ENCODE data around the gene MYADML2.
A peak's percentile ranks its signal among the peaks of the same experiment; 100 is the strongest.
"Not testable (repeated sequence)": the region's sequence is repeated elsewhere in the genome, so short reads cannot be mapped to it uniquely, and the experiment has no call there.

MYADML2 gene

DNA sequence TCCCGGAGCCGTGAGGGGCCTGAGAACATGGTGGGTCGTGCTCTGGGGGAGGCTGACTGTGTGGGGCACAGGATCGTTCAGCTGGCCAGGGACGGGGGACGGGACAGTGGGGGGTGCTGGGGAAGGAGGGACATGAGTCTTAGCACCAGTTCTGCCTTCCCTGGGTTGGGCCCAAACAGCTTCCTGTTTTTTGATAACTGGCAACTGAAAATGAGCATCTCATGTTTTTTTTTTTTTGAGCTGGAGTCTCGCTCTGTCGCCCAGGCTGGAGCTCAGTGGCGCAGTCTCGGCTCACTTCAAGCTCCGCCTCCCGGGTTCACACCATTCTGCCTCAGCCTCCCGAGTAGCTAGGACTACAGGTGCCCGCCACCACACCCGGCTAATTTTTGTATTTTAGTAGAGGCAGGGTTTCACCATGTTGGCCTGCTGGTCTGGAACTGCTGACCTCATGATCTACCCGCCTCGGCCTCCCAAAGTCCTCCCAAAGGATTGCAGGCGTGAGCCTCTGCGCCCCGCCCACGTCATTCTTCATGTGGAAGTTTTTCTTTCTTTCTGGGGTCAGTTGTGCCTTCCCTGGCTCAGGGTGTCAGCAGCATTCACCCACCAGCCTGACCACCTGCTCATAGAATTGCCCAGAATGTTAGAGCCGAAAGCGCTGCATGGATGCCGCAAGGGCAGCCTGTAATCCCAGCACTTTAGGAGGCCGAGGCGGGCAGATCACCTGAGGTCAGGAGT, 36.8 kb upstream of the MYADML2 start:
- Mint-ChIP-seq H3K27ac (no peak overlapping the region), H3K36me3 (ENCODE audit: low read depth) (peaks cover 10% of the 10 kb centered on the region), H3K27me3 (ENCODE audit: low read depth) (no peaks in the 10 kb centered on the region), H3K4me3 (no peak overlapping the region), H3K9me3 (no peaks in the 10 kb centered on the region), H3K4me1 (ENCODE audit: low read depth) (peaks cover 19% of the 10 kb centered on the region)

DNA sequence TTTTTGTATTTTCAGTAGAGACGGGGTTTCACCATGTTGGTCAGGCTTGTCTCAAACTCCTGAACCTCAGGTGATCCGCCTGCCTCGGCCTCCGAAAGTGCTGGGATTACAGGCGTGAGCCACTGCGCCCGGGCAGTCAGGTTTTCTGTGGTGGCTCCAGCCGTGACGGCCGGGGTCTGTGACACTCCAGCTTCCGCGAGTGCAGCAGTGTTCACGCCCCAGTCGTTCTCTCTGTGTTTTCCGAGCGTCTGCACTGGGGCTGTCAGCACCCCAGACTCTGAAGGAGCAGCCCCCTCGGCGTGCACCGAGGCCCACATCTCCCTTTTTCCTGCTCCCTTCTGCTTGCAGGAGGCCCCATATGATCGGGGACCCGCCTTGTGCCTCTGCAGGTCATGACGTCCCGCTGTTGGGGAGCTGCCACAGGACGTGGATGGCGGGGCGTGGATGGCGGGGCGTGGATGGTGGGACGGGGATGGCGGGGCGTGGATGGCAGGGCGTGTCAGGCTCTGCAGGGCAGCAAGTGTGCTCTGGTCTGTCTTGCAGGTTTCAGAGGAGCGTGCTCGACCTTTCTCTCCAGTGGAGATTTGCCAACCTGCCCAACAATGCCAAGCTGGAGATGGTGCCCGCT, 36.1 kb upstream of the MYADML2 start:
- H3K36me3 Mint-ChIP-seq (ENCODE audit: low read depth), result peaks cover 10% of the 10 kb centered on the region
- H3K9me3 Mint-ChIP-seq, result no peaks in the 10 kb centered on the region
- no peak overlapping the region for H3K27ac Mint-ChIP-seq
- H3K4me1 Mint-ChIP-seq (ENCODE audit: low read depth), result peaks cover 19% of the 10 kb centered on the region
- H3K4me3 Mint-ChIP-seq, result no peak overlapping the region
- no peaks in the 10 kb centered on the region for H3K27me3 Mint-ChIP-seq (ENCODE audit: low read depth)

DNA sequence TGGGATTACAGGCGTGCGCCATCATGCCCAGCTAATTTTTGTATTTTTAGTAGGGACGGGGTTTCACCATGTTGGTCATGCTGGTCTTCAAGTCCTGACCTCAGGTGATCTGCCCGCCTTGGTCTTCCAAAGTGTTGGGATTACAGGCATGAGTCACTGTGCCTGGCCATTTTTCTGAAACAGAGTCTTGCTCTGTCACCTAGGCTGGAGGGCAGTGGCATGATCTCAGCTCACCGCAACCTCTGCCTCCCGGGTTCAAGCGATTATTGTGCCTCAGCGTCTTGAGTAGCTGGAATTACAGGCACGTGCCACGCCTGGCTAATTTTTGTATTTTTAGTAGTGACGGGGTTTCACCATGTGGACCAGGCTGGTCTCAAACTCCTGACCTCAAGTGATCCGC, 34.5 kb upstream of the MYADML2 start:
- peaks cover 24% of the 10 kb centered on the region for H3K4me1 Mint-ChIP-seq (ENCODE audit: low read depth)
- not testable (repeated sequence) for H3K27me3 Mint-ChIP-seq (ENCODE audit: low read depth); H3K27ac Mint-ChIP-seq; H3K9me3 Mint-ChIP-seq; H3K4me3 Mint-ChIP-seq
- H3K36me3 Mint-ChIP-seq (ENCODE audit: low read depth), result peaks cover 10% of the 10 kb centered on the region

GRCh38 chr17:81980707-81981343, 33.8 kb upstream of the MYADML2 start:
- H3K36me3 Mint-ChIP-seq (ENCODE audit: low read depth), result peaks cover 10% of the 10 kb centered on the region
- H3K9me3 Mint-ChIP-seq, result no peaks in the 10 kb centered on the region
- H3K27me3 Mint-ChIP-seq (ENCODE audit: low read depth), result no peaks in the 10 kb centered on the region
- no peak overlapping the region for H3K4me3 Mint-ChIP-seq
- peaks cover 30% of the 10 kb centered on the region for H3K4me1 Mint-ChIP-seq (ENCODE audit: low read depth)
- H3K27ac Mint-ChIP-seq, result no peak overlapping the region

DNA sequence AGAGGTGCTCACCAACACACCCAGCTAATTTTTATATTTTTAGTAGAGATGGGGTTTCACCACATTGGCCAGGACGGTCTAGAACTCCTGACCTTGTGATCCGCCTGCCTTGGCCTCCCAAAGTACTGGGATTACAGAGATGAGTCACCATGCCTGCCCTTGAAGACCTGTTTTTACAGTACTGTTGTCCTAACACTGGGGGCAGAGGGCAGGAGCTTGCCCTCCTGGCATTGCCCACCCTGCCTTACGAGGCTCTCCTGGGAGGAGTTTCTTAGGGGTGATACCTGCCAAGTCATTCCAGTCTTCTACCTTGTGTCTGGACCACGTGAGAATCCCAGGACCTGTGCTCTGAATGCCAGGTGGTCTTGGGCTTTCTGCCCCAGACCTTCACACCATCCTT, 33.1 kb upstream of the MYADML2 start:
- peaks cover 30% of the 10 kb centered on the region for H3K4me1 Mint-ChIP-seq (ENCODE audit: low read depth)
- H3K36me3 Mint-ChIP-seq (ENCODE audit: low read depth), result peaks cover 9% of the 10 kb centered on the region
- no peak overlapping the region for H3K27ac Mint-ChIP-seq
- peaks cover under 1% of the 10 kb centered on the region for H3K27me3 Mint-ChIP-seq (ENCODE audit: low read depth)
- no peak overlapping the region for H3K4me3 Mint-ChIP-seq
- peaks cover under 1% of the 10 kb centered on the region for H3K9me3 Mint-ChIP-seq

DNA sequence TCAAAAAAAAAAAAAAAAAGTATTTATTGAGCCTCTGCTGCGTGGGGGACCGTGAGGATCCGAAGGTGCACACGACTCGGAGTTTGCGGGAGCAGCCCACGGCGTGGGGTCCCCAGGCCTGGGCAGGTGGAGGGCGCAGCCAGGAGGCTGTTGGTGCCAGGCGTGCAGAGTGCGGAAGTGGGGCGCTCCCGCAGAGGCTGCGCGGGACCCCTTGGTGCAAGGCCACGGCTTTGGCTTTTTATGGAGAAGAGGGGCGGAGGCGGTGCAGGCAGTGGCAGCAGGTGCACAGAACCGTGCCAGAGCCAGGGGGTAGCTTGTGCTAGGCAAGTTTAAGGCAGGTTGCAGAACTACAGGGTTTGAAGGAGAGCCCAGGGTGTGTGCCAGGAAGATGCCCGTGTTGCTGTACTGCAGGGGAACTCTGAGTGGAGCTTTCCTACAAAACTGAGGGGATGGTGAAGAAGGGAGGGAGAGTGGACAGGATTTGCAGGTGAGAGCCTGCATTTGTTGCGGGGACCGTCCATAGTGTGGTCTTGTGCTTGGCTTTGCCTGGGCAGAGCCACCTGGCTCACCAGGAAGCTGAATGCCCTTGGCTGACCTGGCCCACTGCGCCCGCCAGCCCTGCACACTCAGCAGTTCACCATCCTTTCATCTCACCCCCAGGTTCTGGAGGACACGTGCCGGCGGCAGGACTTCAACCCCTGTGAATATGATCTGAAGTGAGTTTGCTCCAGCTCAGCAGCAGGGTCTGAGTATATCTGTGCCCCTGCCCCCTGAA, 31.7 kb upstream of the MYADML2 start:
- Mint-ChIP-seq H3K9me3 (peaks cover 3% of the 10 kb centered on the region), H3K27ac (peak overlapping the region; percentile 69), H3K27me3 (ENCODE audit: low read depth) (peaks cover 3% of the 10 kb centered on the region), H3K4me3 (peak overlapping the region; percentile 67), H3K36me3 (ENCODE audit: low read depth) (peaks cover 6% of the 10 kb centered on the region), H3K4me1 (ENCODE audit: low read depth) (peaks cover 30% of the 10 kb centered on the region)

- H3K27ac Mint-ChIP-seq, result peak within 1 kb of the TSS; percentile 98
- H3K27me3 Mint-ChIP-seq (ENCODE audit: low read depth), result peaks cover 3% of the 10 kb centered on the region
- H3K36me3 Mint-ChIP-seq (ENCODE audit: low read depth), result peaks cover 4% of the 10 kb centered on the region
- peaks cover 3% of the 10 kb centered on the region for H3K9me3 Mint-ChIP-seq
- peak within 1 kb of the TSS; percentile 99 for H3K4me3 Mint-ChIP-seq
- peaks cover 26% of the 10 kb centered on the region for H3K4me1 Mint-ChIP-seq (ENCODE audit: low read depth)
Observed at GRCh38 chr17:81977211-81977808, 30.3 kb upstream of the MYADML2 start, which contains the start of gene ASPSCR1. ASPSCR1 (plus strand) TSS chr17:81977629; CDS start chr17:81977647, 18 bp downstream.

- Mint-ChIP-seq H3K27ac (peak overlapping the region; percentile 98), H3K4me1 (ENCODE audit: low read depth) (peaks cover 25% of the 10 kb centered on the region), H3K4me3 (peak overlapping the region; percentile 99), H3K27me3 (ENCODE audit: low read depth) (peaks cover 3% of the 10 kb centered on the region), H3K9me3 (peaks cover 3% of the 10 kb centered on the region), H3K36me3 (ENCODE audit: low read depth) (peaks cover 4% of the 10 kb centered on the region)
Observed at GRCh38 chr17:81976332-81977210, 29.5 kb upstream of the MYADML2 start.

DNA sequence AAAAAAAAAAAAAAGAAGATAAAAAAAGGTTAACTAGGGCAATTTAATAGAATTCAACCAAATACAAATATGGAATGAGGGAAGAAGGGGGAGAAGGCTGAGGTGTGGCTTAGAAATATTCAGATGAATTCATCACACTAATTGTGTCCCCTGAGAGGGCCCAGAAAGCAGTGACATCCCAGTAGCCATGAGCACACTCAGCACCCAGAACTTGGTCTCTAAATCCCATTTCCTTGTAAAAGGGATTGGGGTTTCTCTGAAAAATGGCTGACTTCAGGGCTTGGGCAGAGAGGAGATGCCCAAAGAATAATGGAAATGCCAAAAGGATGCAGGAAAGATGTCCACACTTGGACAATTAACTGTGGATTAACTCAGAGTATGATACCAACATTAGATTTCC, 26.4 kb upstream of the MYADML2 start:
- Mint-ChIP-seq H3K9me3 (peaks cover 3% of the 10 kb centered on the region), H3K27ac (no peak overlapping the region), H3K4me3 (no peak overlapping the region), H3K4me1 (ENCODE audit: low read depth) (peaks cover 11% of the 10 kb centered on the region), H3K36me3 (ENCODE audit: low read depth) (no peaks in the 10 kb centered on the region), H3K27me3 (ENCODE audit: low read depth) (peaks cover 3% of the 10 kb centered on the region)

- H3K4me3 Mint-ChIP-seq, result no peak overlapping the region
- H3K4me1 Mint-ChIP-seq (ENCODE audit: low read depth), result peaks cover 3% of the 10 kb centered on the region
- H3K36me3 Mint-ChIP-seq (ENCODE audit: low read depth), result no peaks in the 10 kb centered on the region
- no peaks in the 10 kb centered on the region for H3K9me3 Mint-ChIP-seq
- no peak overlapping the region for H3K27ac Mint-ChIP-seq
- H3K27me3 Mint-ChIP-seq (ENCODE audit: low read depth), result peaks cover 10% of the 10 kb centered on the region
Observed at GRCh38 chr17:81968850-81969812, 22.1 kb upstream of the MYADML2 start.

DNA sequence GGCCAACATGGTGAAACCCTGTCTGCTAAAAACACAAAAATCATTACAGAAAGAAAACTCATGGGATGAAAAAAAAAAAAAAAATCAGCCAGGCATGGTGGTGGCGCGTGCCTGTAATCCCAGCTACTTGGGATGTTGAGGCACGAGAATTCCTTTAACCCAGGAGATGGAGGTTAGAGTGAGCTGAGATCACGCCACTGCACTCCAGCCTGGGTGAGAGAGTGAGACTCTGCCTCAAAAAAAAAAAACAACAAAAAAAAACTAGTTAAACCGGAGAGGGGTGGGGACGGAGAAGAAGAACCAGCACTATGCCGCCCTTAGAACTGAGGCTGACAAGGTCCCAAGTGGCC, 21.3 kb upstream of the MYADML2 start:
- H3K4me3 Mint-ChIP-seq, result peak overlapping the region; percentile 67
- H3K36me3 Mint-ChIP-seq (ENCODE audit: low read depth), result no peaks in the 10 kb centered on the region
- peaks cover 3% of the 10 kb centered on the region for H3K4me1 Mint-ChIP-seq (ENCODE audit: low read depth)
- peaks cover 17% of the 10 kb centered on the region for H3K27me3 Mint-ChIP-seq (ENCODE audit: low read depth)
- H3K9me3 Mint-ChIP-seq, result no peaks in the 10 kb centered on the region
- peak overlapping the region; percentile 59 for H3K27ac Mint-ChIP-seq

GRCh38 chr17:81967533-81968395, 20.7 kb upstream of the MYADML2 start:
- no peaks in the 10 kb centered on the region for H3K9me3 Mint-ChIP-seq
- peak overlapping the region; percentile 67 for H3K4me3 Mint-ChIP-seq
- peak overlapping the region; percentile 59 for H3K27ac Mint-ChIP-seq
- peaks cover 24% of the 10 kb centered on the region for H3K27me3 Mint-ChIP-seq (ENCODE audit: low read depth)
- peaks cover 3% of the 10 kb centered on the region for H3K4me1 Mint-ChIP-seq (ENCODE audit: low read depth)
- no peaks in the 10 kb centered on the region for H3K36me3 Mint-ChIP-seq (ENCODE audit: low read depth)
